HG02884 (cell line): ENCODE measurements around the gene TBR1.

Source experiments
- ATAC-seq: cut with Tn5 transposase; IDR thresholded peaks from one replicate; pipeline ENCODE4 v1.9.1; 2021; ENCODE audit warnings: mild to moderate bottlenecking, moderate library complexity; ENCODE audit not compliant: unreplicated experiment

Gene TBR1

DNA sequence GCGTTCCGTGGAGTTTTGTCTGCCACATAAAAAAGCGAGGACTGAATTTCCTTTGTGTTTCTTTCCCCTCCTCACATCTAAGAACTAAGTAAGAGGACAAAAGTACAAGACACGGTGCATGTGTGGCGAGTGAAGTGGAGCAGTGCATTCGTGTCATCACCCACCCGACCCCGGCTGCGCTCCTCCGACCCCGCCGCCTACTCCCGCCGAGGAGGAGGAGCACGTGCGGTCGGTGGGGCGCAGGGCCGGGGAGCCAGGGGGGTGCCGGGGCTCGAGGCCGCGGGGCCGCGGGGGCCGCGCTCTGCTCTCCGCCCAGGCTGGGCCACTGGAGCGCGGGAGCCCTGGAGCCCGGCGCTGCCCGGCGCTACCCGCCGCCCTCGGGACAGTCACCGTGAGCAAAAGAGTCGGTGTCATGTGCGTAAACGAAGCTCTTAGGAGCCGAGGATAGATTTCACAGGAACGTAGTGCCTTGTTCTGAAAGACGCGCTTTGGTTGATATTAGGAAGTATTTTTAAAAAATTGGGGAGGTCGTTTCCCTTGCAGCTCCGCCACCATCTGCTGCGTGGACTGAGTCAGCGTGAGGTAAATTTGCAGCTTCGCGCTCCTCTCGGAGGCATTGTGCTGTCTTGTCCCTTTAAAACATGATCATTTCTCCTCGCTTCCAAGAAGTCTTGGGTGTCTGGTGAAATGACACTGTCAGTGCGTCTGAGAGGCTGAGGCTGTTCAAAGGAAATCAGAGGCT is 11.0 kb downstream of the TBR1 start:
- no peak for ATAC-seq

DNA sequence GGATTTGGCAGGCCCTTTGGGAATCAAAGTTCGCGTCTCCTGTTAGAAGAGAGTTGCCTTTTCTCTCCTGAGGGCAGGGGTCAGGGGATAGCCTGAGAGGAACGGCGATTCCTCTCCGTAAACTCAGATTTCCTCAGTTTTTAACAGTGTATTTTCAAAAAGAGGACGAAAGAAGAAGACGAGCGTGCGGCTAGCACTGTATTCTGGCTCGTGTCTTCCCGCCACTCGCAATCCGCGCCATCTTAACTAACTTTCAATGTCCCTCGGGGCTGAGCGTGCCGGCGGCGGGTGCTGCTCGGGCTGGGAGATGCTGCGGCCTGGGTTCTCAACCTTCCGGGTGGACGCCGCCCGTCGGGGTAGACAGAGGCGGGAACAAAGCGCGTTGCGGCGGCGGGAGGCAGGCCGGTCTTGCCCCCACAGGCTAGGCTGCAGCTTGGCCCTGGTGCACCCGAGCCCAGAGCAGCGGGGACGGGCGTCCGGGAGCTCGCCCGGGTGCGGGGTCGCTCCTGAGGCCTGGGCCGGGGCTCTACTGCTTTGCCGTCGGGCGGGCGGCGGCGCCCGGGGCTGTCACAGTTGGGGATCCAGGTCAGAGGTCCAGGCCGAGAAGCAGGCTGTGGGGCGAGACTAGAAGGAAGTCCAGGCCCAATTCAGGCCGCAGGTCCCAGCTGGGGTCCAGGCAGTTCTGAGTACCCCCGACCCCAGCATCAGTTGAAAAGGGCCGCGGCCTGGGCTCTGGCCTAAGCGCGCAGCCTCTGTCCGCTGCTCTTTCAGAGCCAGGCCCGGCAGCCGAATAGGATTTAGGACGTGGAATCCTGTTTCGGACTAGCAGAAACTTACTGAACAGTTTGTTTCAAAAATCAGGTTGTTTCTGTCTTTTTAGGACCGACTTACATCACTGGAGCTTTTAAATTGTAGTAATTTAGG is 11.8 kb downstream of the TBR1 start:
- no peak for ATAC-seq

DNA sequence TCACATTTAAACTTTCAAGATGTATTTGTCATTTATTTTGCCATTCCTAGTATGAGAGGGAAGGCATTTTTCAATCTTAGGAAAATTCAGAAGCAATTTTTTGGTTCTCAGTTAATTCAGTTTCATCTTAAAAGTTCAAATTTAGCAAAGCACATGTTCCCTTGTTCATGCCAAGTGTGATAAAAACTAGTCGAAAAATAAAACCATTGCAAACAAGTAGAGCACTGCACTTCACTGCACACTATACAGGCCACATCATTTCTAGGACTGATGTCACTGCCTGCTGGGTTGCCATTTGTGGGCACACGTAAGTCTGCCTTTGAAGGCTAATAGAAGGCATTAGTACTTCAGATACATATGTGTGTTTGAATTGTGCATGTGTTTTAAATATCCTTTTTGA is 14.3 kb downstream of the TBR1 start:
- ATAC-seq, result no peak

DNA sequence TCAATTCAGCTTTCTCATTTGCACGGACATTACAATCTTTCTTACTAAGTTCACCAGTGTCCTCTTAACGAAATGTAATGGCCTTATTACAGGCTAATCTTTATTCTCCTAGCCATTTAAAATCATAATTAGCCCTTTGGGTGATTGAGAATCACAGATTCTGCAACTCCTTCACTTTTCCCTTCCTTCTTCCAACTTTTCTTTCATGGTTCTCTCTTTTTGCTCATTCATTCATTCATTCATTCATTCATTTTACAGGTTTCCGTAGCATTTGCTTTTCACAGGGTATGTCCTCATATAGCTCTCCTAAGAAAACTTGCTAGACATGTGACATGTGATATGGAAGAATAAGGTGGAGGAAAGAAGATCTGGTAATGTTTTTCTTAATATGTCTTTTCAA is 16.0 kb downstream of the TBR1 start:
- no peak for ATAC-seq

DNA sequence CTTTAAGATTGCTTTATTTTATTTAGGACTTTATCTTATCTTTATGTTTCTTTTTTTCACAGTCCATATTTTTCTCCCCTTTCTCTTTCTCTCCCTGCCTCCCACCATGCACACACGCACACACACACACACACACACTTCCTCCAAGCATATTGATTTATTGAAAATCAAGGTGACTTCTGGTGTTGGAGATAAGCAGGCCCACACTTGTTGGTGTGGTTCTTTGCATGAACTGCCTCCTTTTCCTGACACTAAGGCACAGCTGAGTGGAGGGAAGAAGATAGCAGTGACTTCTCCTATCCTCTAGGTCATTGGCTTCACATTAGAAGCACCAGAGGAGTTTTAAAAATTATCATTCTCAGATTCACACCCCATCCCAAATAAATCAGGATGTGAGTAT is 18.0 kb downstream of the TBR1 start:
- no peak for ATAC-seq

DNA sequence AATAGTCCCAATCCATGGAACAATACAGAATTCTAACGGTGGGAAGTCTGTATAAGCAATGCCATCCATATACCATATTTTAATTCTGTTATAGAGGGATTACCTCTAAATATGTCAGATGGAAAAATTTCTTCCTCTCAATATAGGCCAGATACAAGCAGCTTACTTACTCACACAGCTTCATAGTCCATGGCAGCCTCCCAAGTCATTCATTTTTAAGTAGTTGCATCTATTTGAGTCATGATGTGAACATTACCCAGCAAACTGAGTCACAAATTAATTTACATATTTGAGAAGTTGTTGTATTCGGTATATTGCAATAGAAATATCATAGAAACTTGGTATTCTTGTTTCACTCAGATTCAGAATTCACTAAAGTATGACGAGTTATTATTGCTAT is 20.3 kb downstream of the TBR1 start:
- ATAC-seq, result no peak

DNA sequence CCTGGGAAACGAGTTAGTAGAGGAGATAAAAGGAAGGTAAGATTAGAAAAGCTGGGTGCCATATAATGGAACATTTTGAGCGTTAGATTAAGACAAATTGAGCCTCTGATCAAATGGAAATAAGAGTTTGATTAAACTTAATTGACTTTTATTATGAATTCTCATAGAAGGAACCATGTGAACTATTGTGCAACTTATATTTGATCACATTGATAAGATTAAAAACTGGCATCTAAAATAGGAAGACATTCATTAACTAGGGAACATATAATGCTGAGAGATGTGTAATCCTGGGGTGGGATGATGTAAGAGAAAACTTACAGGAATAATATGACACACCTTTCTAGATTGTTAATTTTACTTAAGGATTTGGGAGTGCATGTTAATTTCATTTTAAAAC is 22.5 kb downstream of the TBR1 start:
- no peak for ATAC-seq

DNA sequence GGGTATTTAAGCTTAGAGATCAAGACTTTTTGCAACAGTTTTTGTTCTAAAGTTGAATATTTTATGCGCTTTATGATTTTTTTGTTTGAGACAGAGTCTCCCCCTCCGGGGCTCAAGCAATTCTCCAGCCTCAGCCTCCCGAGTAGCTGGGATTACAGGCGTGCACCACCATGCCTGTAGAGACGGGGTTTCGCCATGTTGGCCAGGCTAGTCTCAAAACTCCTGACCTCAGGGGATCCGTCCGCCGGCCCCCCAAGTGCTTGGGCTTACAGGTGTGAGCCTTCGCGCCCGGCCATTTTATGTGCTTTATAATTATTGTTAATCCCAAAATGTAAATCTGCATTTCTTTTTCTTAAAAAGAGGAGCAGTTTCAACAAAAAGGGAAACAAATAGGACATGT is 29.0 kb downstream of the TBR1 start:
- ATAC-seq, result no peak

DNA sequence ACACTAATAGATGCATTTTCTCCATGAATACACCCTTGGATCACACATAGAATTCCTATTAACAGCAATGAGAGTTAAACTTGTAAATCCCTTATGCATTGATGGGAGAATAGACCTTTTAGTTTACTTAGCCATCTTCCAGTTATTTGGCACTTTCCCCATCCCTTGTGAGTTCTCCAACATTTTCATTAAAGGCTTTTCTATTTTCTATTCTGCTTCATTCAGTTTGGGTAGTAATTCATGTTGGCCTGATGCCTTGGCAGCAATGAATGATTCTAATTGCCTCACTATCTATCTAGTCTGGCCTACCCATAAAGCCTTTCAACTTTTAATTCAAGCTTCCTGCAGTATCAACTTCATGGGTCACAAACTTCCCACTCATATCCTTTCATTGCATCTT is 32.3 kb downstream of the TBR1 start:
- ATAC-seq, result no peak

DNA sequence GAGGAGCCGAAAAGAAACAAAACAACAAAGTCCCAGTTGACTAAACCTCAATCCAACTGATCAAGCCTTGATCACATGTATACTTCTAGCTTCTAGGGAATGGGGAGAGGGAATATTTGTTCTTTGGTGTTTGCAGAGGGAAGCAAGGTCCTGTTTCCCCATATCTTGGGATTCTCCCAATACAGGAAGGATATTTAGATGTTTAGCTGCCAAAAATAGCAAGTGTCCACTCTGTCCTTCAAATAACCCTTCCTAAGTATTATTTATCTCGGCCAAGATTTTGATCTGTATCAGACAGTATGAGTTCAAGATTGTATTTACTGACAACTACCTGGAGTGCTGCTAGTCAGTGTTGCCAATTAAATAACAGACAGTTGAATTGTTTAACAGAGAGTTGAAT is 55.5 kb downstream of the TBR1 start:
- ATAC-seq, result no peak

DNA sequence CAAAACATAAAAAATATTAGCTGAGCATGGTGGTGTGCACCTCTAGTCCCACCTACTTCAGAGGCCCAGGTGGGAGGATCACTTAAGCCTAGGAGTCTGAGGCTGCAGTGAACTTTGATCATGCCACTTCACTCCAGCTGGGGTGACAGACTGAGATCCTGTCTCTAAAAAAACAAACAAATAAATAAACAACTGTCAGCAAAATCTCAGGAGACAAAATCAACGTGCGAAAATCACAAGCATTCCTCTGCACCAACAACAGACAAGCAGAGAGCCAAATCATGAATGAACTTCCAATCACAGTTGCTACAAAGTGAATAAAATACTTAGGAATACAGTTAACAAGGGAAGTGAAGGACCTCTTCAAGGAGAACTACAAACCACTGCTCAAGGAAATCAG is 58.8 kb downstream of the TBR1 start:
- no peak for ATAC-seq
